H1 (cell line): ENCODE measurements around the gene ZNF644. TPM values are rescaled to one million over a fixed set of nuclear protein-coding genes. Genes with fewer than 3 reads are reported as not detected.

ENCODE experiments used
- CTCF ChIA-PET: fragments of 300-600 bp; sonication (Branson Sonifier 250); formaldehyde crosslinking; loops from one replicate; lab custom pipeline; 2021; ENCODE audit not compliant: partially characterized antibody; lab: Charles Lee
- POLR2A ChIA-PET: fragments of 300-600 bp; sonication (Branson Sonifier 250); formaldehyde crosslinking; loops from one replicate; lab custom pipeline; 2021; ENCODE audit warnings: inconsistent platforms; ENCODE audit not compliant: partially characterized antibody; lab: Charles Lee
- DNase-seq, 2 experiments: peaks; one replicate each; pipeline versions ENCODE4 v3.0.0 to v3.0.0-alpha.2; 2010 to 2022; ENCODE audit warnings: low spot score in 2 of 2, low read depth in 1 of 2, mixed read lengths in 1 of 2
- FAIRE-seq: peaks from 2 replicates; lab custom pipeline; 2011; peaks lifted over from hg19 to GRCh38; lab: Jason Lieb, UNC
- H2AFZ ChIP-seq: 2 replicates; pipeline ENCODE4 v1.8.1; 2012; ENCODE audit warnings: low read length, inconsistent platforms
- H2AK5ac ChIP-seq: 2 replicates; pipeline ENCODE4 v1.6.1; 2013; ENCODE audit warnings: low read depth, low read length
- H2BK120ac ChIP-seq: replicated peaks from 2 replicates; pipeline ENCODE3; 2013; ENCODE audit warnings: low read depth, low read length, inconsistent platforms
- H2BK12ac ChIP-seq: 2 replicates; pipeline ENCODE4 v1.6.1; 2013; ENCODE audit warnings: low read depth, low read length
- H2BK15ac ChIP-seq: 2 replicates; pipeline ENCODE4 v1.6.1; 2013; ENCODE audit warnings: low read length
- H2BK20ac ChIP-seq: 2 replicates; pipeline ENCODE4 v1.6.1; 2013; ENCODE audit warnings: low read length
- H2BK5ac ChIP-seq: 2 replicates; pipeline ENCODE4 v1.6.1; 2013; ENCODE audit warnings: low read depth, low read length
- H3K14ac ChIP-seq: 2 replicates; pipeline ENCODE4 v1.6.1; 2013; ENCODE audit warnings: inconsistent platforms; ENCODE audit not compliant: insufficient read length
- H3K18ac ChIP-seq: 2 replicates; pipeline ENCODE4 v1.6.1; 2013; ENCODE audit warnings: low read length; ENCODE audit errors: extremely low read depth
- H3K23ac ChIP-seq: 2 replicates; pipeline ENCODE4 v1.6.1; 2013; ENCODE audit warnings: inconsistent platforms; ENCODE audit not compliant: insufficient read length
- H3K23me2 ChIP-seq: 2 replicates; pipeline ENCODE4 v1.6.1; 2013; ENCODE audit warnings: low read depth, low read length
- H3K27ac ChIP-seq: 2 replicates; pipeline ENCODE4 v1.6.1; 2011; ENCODE audit warnings: low read depth, low read length, inconsistent platforms
- H3K27me3 ChIP-seq, 4 experiments: replicated peaks in 1 of 4; 1 replicate in 1 of 4; 2 replicates in 3 of 4; pipeline versions ENCODE4 v1.6.1 to v1.8.1; 2011 to 2013; ENCODE audit warnings: low read length in 3 of 4, mild to moderate bottlenecking in 3 of 4, inconsistent platforms in 2 of 4, mixed read lengths in 2 of 4, moderate library complexity in 1 of 4; ENCODE audit not compliant: control insufficient read depth in 3 of 4, insufficient read depth in 3 of 4; ENCODE audit errors: extremely low read depth in 1 of 4
- H3K36me3 ChIP-seq, 4 experiments: 2 replicates each; pipeline versions ENCODE4 v1.6.1 to v1.8.1; 2011 to 2013; ENCODE audit warnings: mild to moderate bottlenecking in 4 of 4, low read length in 3 of 4, moderate library complexity in 2 of 4, control low read depth in 1 of 4, inconsistent platforms in 1 of 4; ENCODE audit not compliant: insufficient read depth in 4 of 4, control insufficient read depth in 2 of 4
- H3K4ac ChIP-seq: replicated peaks from 2 replicates; pipeline ENCODE3; 2013; ENCODE audit warnings: low read length, low read depth, mixed read lengths, inconsistent platforms; ENCODE audit not compliant: insufficient read length
- H3K4me1 ChIP-seq, 4 experiments: replicated peaks in 1 of 4; 1 replicate in 1 of 4; 2 replicates in 3 of 4; pipeline versions ENCODE4 v1.6.1 to v1.8.1; 2011 to 2013; ENCODE audit warnings: low read length in 3 of 4, inconsistent platforms in 2 of 4, mixed read lengths in 1 of 4; ENCODE audit not compliant: insufficient read depth in 4 of 4, control insufficient read depth in 3 of 4
- H3K4me2 ChIP-seq, 2 experiments: 2 replicates each; pipeline versions ENCODE4 v1.6.1 to v1.8.1; 2011 to 2013; ENCODE audit warnings: low read depth in 2 of 2, low read length in 2 of 2, control low read depth in 1 of 2, inconsistent platforms in 1 of 2, mild to moderate bottlenecking in 1 of 2; ENCODE audit not compliant: insufficient read depth in 1 of 2
- H3K4me3 ChIP-seq, 4 experiments: fragments of 200-600, 300-600 bp in 1 of 4; sonication (generic), shearing (Covaris generic), sonication (Bioruptor Twin) in 1 of 4; 2 replicates each; pipeline versions ENCODE4 v1.5.1 to v1.8.1; 2011 to 2016; ENCODE audit warnings: low read length in 4 of 4, low read depth in 3 of 4, control low read depth in 2 of 4, inconsistent platforms in 2 of 4, mild to moderate bottlenecking in 2 of 4, mixed read lengths in 1 of 4, moderate library complexity in 1 of 4; ENCODE audit not compliant: insufficient read depth in 2 of 4; ENCODE audit errors: extremely low read depth in 1 of 4
- H3K56ac ChIP-seq: replicated peaks from 2 replicates; pipeline ENCODE3; 2013; ENCODE audit warnings: low read depth, mild to moderate bottlenecking, mixed read lengths, low read length, inconsistent platforms; ENCODE audit not compliant: insufficient read length
- H3K79me1 ChIP-seq: 2 replicates; pipeline ENCODE4 v1.6.1; 2013; ENCODE audit warnings: low read depth, low read length, control low read depth
- H3K79me2 ChIP-seq, 2 experiments: 2 replicates each; pipeline versions ENCODE4 v1.6.1 to v1.8.1; 2012 to 2013; ENCODE audit warnings: low read length in 2 of 2, mild to moderate bottlenecking in 2 of 2, inconsistent platforms in 1 of 2; ENCODE audit not compliant: insufficient read depth in 2 of 2, control insufficient read depth in 1 of 2
- H3K9ac ChIP-seq, 4 experiments: replicated peaks in 1 of 4; 1 replicate in 1 of 4; 2 replicates in 3 of 4; pipeline versions ENCODE4 v1.6.1 to v1.8.1; 2011 to 2013; ENCODE audit warnings: low read depth in 3 of 4, low read length in 3 of 4, control low read depth in 2 of 4, mild to moderate bottlenecking in 2 of 4, moderate library complexity in 2 of 4, inconsistent platforms in 1 of 4; ENCODE audit errors: extremely low read depth in 1 of 4
- H3K9me3 ChIP-seq, 2 experiments: 2 replicates each; pipeline versions ENCODE4 v1.6.1 to v1.8.1; 2012 to 2013; ENCODE audit warnings: mild to moderate bottlenecking in 2 of 2, moderate library complexity in 2 of 2, control low read depth in 1 of 2, inconsistent platforms in 1 of 2, low read depth in 1 of 2, low read length in 1 of 2, mixed read lengths in 1 of 2; ENCODE audit not compliant: insufficient read depth in 2 of 2
- H4K20me1 ChIP-seq, 2 experiments: replicated peaks in 1 of 2; 2 replicates each; pipeline versions ENCODE3 to v1.8.1; 2011 to 2013; ENCODE audit warnings: inconsistent platforms in 2 of 2, low read length in 2 of 2, mild to moderate bottlenecking in 1 of 2; ENCODE audit not compliant: insufficient read depth in 2 of 2, control insufficient read depth in 1 of 2
- H4K5ac ChIP-seq: 2 replicates; pipeline ENCODE4 v1.6.1; 2013; ENCODE audit warnings: low read length, low read depth, mixed read lengths, inconsistent platforms; ENCODE audit not compliant: insufficient read length
- H4K8ac ChIP-seq: 2 replicates; pipeline ENCODE4 v1.8.0; 2013; ENCODE audit warnings: mild to moderate bottlenecking, moderate library complexity, low read length, inconsistent platforms; ENCODE audit not compliant: insufficient read depth; ENCODE audit errors: extremely low read depth
- H4K91ac ChIP-seq: replicated peaks from 2 replicates; pipeline ENCODE3; 2013; ENCODE audit warnings: low read length, mixed read lengths, inconsistent platforms; ENCODE audit not compliant: insufficient read length
- BRCA1 ChIP-seq: IDR thresholded peaks from 2 replicates; pipeline ENCODE4 v1.6.1; 2012; ENCODE audit warnings: low read depth, low read length, improper control_type of control experiment
- CTCF ChIP-seq, 3 experiments: IDR thresholded peaks; 1 replicate in 2 of 3; 2 replicates in 1 of 3; pipeline versions ENCODE4 v1.5.1 to v1.6.1; 2011; ENCODE audit warnings: low read length in 3 of 3, mild to moderate bottlenecking in 3 of 3, inconsistent platforms in 2 of 3, low read depth in 1 of 3, moderate library complexity in 1 of 3; ENCODE audit not compliant: insufficient read depth in 1 of 3; ENCODE audit errors: control extremely low read depth in 1 of 3
- GABPA ChIP-seq: IDR thresholded peaks from 2 replicates; pipeline ENCODE4 v1.6.1; 2011; ENCODE audit warnings: mild to moderate bottlenecking, low read length, moderate library complexity, borderline replicate concordance; ENCODE audit not compliant: insufficient read depth
- HDAC6 ChIP-seq: IDR thresholded peaks from one replicate; pipeline ENCODE4 v1.7.1; 2012; ENCODE audit warnings: low read depth, mild to moderate bottlenecking, inconsistent platforms, low read length, moderate library complexity
- NRF1 ChIP-seq: IDR thresholded peaks from 2 replicates; pipeline ENCODE4 v1.6.1; 2011; ENCODE audit warnings: mild to moderate bottlenecking, low read depth, low read length, improper control_type of control experiment
- POLR2A ChIP-seq, 2 experiments: IDR thresholded peaks; 1 replicate in 1 of 2; 2 replicates in 1 of 2; pipeline ENCODE4 v1.6.1; 2011; ENCODE audit warnings: low read depth in 2 of 2, low read length in 2 of 2, mild to moderate bottlenecking in 2 of 2; ENCODE audit errors: control extremely low read depth in 1 of 2
- SP2 ChIP-seq: IDR thresholded peaks from 2 replicates; pipeline ENCODE4 v1.6.1; 2012; ENCODE audit warnings: mild to moderate bottlenecking, low read length, inconsistent platforms
- SRF ChIP-seq: IDR thresholded peaks from 2 replicates; pipeline ENCODE4 v1.6.1; 2011; ENCODE audit warnings: mild to moderate bottlenecking, low read depth, low read length, moderate library complexity
- TCF12 ChIP-seq: IDR thresholded peaks from 2 replicates; pipeline ENCODE4 v1.6.1; 2011; ENCODE audit warnings: low read depth, mild to moderate bottlenecking, low read length
- YY1 ChIP-seq: IDR thresholded peaks from 2 replicates; pipeline ENCODE4 v1.6.1; 2011; ENCODE audit warnings: low read depth, mild to moderate bottlenecking, low read length
- WGBS, 2 experiments: shearing (Covaris generic) in 1 of 2; methylation state at CpG; one replicate each; pipeline versions ENCODE4 v1.1.6 to v1.1.7; 2013 to 2015; ENCODE audit warnings: low lambda C conversion rate in 2 of 2, mixed read lengths in 2 of 2, inconsistent platforms in 1 of 2, low coverage in 1 of 2, missing lambda C conversion rate in 1 of 2; ENCODE audit not compliant: insufficient replicate concordance in 2 of 2, insufficient coverage in 1 of 2, insufficient read length in 1 of 2; ENCODE audit errors: extremely low coverage in 1 of 2, missing lambda C conversion rate in 1 of 2; 5-methylcytosine and 5-hydroxymethylcytosine counted together
- polyA plus RNA-seq, 7 experiments: library from polyadenylated mRNA; depleted of rRNA in 3 of 7; stranded (reverse) in 5 of 7; unstranded in 2 of 7; fragments of >200 nt in 5 of 7; fragments of 200-250 nt in 2 of 7; gene quantifications; 1 replicate in 5 of 7; 2 replicates in 1 of 7; 4 replicates in 1 of 7; pipeline versions ENCODE4 v1.2.1 to v1.2.3, GENCODE V29; 2011 to 2013; ENCODE audit warnings: missing spikeins in 2 of 7, mixed read lengths in 2 of 7
- total RNA-seq: library from RNA; stranded (reverse); fragmentation: NEBNext Ultra II Directional; extraction: Animal tissue kit (Norgen Biotek cat#: 25700); gene quantifications from 2 replicates; pipeline ENCODE4 v1.2.1, GENCODE V29; 2021

Gene ZNF644
- total and polyA plus RNA-seq, 2 of the 8 experiments (the other 6 are each of a cell fraction or from before 2014, with no cell fraction given): 14.5 to 93.5 TPM

GRCh38 chr1:91022518-91022929, 689 bp upstream of the ZNF644 start:
- peak overlapping the region; percentile 74 to 79 for H3K4me2 ChIP-seq
- peak overlapping the region; percentile 96 for H4K5ac ChIP-seq
- H3K4ac ChIP-seq: peak overlapping the region; percentile 28
- no peaks in the 10 kb centered on the region for H3K79me1 ChIP-seq
- H2BK120ac ChIP-seq: peak overlapping the region; percentile 74
- no peaks in the 10 kb centered on the region for H3K9me3 ChIP-seq
- H3K14ac ChIP-seq: no peak overlapping the region
- TF ChIP-seq CTCF (IDR thresholded peaks at IDR 0.05; ENCODE audit: control extremely low read depth in 1 of 3, insufficient read depth in 1 of 3, low read depth in 1 of 3, low read length in 3 of 3): no peak
- TF ChIP-seq HDAC6: no peak
- no peak for TF ChIP-seq TCF12
- TF ChIP-seq NRF1: no peak
- no peak for TF ChIP-seq BRCA1
- TF ChIP-seq SRF: no peak
- TF ChIP-seq YY1: no peak
- no peak for TF ChIP-seq GABPA
- no peak for TF ChIP-seq POLR2A (IDR thresholded peaks at IDR 0.05; ENCODE audit: control extremely low read depth in 1 of 2, low read depth in 2 of 2, low read length in 2 of 2)
- no peak for TF ChIP-seq SP2
- TF ChIP-seq, all 59 proteins: peak for 0
- ChIA-PET CTCF (no interaction called here), POLR2A (interaction anchor here (0.6 to 6.5 kb wide), 44 partner anchors 10 to 478 kb away, joined by 3 to 92 read pairs (median 4); partner anchors contain the start of gene CDC7)
- no peaks in the 10 kb centered on the region for H4K20me1 ChIP-seq
- H2AK5ac ChIP-seq: no peak overlapping the region
- 80% methylated on average over 6 of the region's 6 CpGs; no CpG with 5 or more reads in 1 of the 2 experiments for WGBS, 2 experiments
- peak overlapping the region; percentile 40; the same call in 1 of the 2 replicates for H2BK12ac ChIP-seq
- peak overlapping the region; percentile 54 for H2AFZ ChIP-seq
- H3K27ac ChIP-seq: peak overlapping the region; percentile 100
- peaks cover 6 to 36% of the 10 kb centered on the region in 2 experiments for H3K79me2 ChIP-seq
- H2BK20ac ChIP-seq: peak overlapping the region; percentile 95
- DNase-seq: no peak
- H2BK15ac ChIP-seq: peak overlapping the region; percentile 82; the same call in 1 of the 2 replicates
- no peak for FAIRE-seq
- H3K27me3 ChIP-seq: no peaks in the 10 kb centered on the region
- peak overlapping the region; percentile 49 for H4K91ac ChIP-seq
- H2BK5ac ChIP-seq: peak overlapping the region; percentile 98
- peaks cover 0 to 17% (median 6%) of the 10 kb centered on the region in 4 experiments; a peak in 3 of 8 replicates for H3K36me3 ChIP-seq
- peaks cover 0 to 6% (median 2%) of the 10 kb centered on the region in 4 experiments; a peak in 4 of 7 replicates for H3K4me1 ChIP-seq
- no peaks in the 10 kb centered on the region for H3K23me2 ChIP-seq
- no peak overlapping the region for H3K23ac ChIP-seq
- H3K18ac ChIP-seq: peak overlapping the region; percentile 79
- peak overlapping the region; percentile 74 to 90 (median 87); a peak in 7 of 8 replicates for H3K4me3 ChIP-seq
- H3K9ac ChIP-seq: peak overlapping the region in 3 of 4 experiments; percentile 86 to 99 (median 99); a peak in 6 of 7 replicates
- H4K8ac ChIP-seq: peak overlapping the region; percentile 100; the same call in 1 of the 2 replicates
- H3K56ac ChIP-seq: no peak overlapping the region
